ENCODE results near the gene UBE2G1. TPM values are rescaled to one million over a fixed set of nuclear protein-coding genes. Genes with fewer than 3 reads are reported as not detected.

UBE2G1 gene
- polyA plus RNA-seq, 1 donor (not counting 4 experiments of a cell fraction or from before 2014, with no cell fraction given): 86.2 TPM

- H3K36me3 ChIP-seq (ENCODE audit: control insufficient read depth in 2 of 2, extremely low read depth in 1 of 2, insufficient read depth in 2 of 2, low read length in 2 of 2): peaks cover 8 to 11% of the 10 kb centered on the region in 2 experiments
- no peaks in the 10 kb centered on the region for H3K27me3 ChIP-seq (ENCODE audit: control insufficient read depth, extremely low read depth, insufficient read depth, low read length)
- peaks cover 4% of the 10 kb centered on the region for H3K79me2 ChIP-seq (ENCODE audit: control insufficient read depth, insufficient read depth, low read length)
- FAIRE-seq: no peak
- peaks cover 26% of the 10 kb centered on the region for H3K4me1 ChIP-seq (ENCODE audit: control insufficient read depth, extremely low read depth, insufficient read depth, low read length)
- no peak for DNase-seq (ENCODE audit: low read depth, low spot score)
- H3K9ac ChIP-seq (ENCODE audit: control insufficient read depth, extremely low read depth, insufficient read depth, low read length): no peak overlapping the region
- no peak overlapping the region for H3K27ac ChIP-seq (ENCODE audit: control insufficient read depth, insufficient read depth, low read length)
- H4K20me1 ChIP-seq (ENCODE audit: control insufficient read depth, extremely low read depth, insufficient read depth, low read length): no peaks in the 10 kb centered on the region
- dilution Hi-C loops (cut with MboI; ENCODE audit: extremely low pct_ligation_motif_present, low sequenced_read_pairs): no loop called here
- TF ChIP-seq EZH2 (IDR thresholded peaks at IDR 0.05; ENCODE audit: low read length) (no peak), CTCF (optimal IDR thresholded peaks at IDR 0.05 in 1 of 3, IDR thresholded peaks at IDR 0.05 in 1 of 3, conservative IDR thresholded peaks at IDR 0.05 in 1 of 3; ENCODE audit: extremely low read depth in 1 of 3, insufficient read depth in 2 of 3, low read length in 3 of 3) (no peak)
- no peak overlapping the region for H3K4me3 ChIP-seq (ENCODE audit: control insufficient read depth in 2 of 3, extremely low read depth in 1 of 3, insufficient read depth in 2 of 3, low read depth in 1 of 3, low read length in 3 of 3)
- H3K9me3 ChIP-seq (ENCODE audit: control insufficient read depth, low read depth, low read length): no peaks in the 10 kb centered on the region
- H3K9me1 ChIP-seq (ENCODE audit: control insufficient read depth, extremely low read depth, insufficient read depth, low read length): no peaks in the 10 kb centered on the region
- H3K4me2 ChIP-seq (ENCODE audit: control insufficient read depth, extremely low read depth, insufficient read depth, low read depth, low read length): no peak overlapping the region
- no peak overlapping the region for H2AFZ ChIP-seq (ENCODE audit: control insufficient read depth, low read length)
These were observed 130.0 kb downstream of the UBE2G1 start for GRCh38 chr17:4236456-4236855.

GRCh38 chr17:4235372-4236279, 130.8 kb downstream of the UBE2G1 start:
- TF ChIP-seq EZH2 (IDR thresholded peaks at IDR 0.05; ENCODE audit: low read length): no peak
- no peaks in the 10 kb centered on the region for H3K27me3 ChIP-seq (ENCODE audit: control insufficient read depth, extremely low read depth, insufficient read depth, low read length)
- H2AFZ ChIP-seq (ENCODE audit: control insufficient read depth, low read length): no peak overlapping the region
- H3K9me1 ChIP-seq (ENCODE audit: control insufficient read depth, extremely low read depth, insufficient read depth, low read length): no peaks in the 10 kb centered on the region
- peaks cover 27% of the 10 kb centered on the region for H3K4me1 ChIP-seq (ENCODE audit: control insufficient read depth, extremely low read depth, insufficient read depth, low read length)
- no peak for DNase-seq (ENCODE audit: low read depth, low spot score)
- no peak overlapping the region for H3K27ac ChIP-seq (ENCODE audit: control insufficient read depth, insufficient read depth, low read length)
- peaks cover 4% of the 10 kb centered on the region for H3K79me2 ChIP-seq (ENCODE audit: control insufficient read depth, insufficient read depth, low read length)
- no peak for FAIRE-seq
- no peaks in the 10 kb centered on the region for H4K20me1 ChIP-seq (ENCODE audit: control insufficient read depth, extremely low read depth, insufficient read depth, low read length)
- dilution Hi-C loops (cut with MboI; ENCODE audit: extremely low pct_ligation_motif_present, low sequenced_read_pairs): no loop called here
- H3K9ac ChIP-seq (ENCODE audit: control insufficient read depth, extremely low read depth, insufficient read depth, low read length): no peak overlapping the region
- H3K36me3 ChIP-seq (ENCODE audit: control insufficient read depth in 2 of 2, extremely low read depth in 1 of 2, insufficient read depth in 2 of 2, low read length in 2 of 2): peaks cover 7 to 8% of the 10 kb centered on the region in 2 experiments
- H3K4me2 ChIP-seq (ENCODE audit: control insufficient read depth, extremely low read depth, insufficient read depth, low read depth, low read length): no peak overlapping the region
- no peaks in the 10 kb centered on the region for H3K9me3 ChIP-seq (ENCODE audit: control insufficient read depth, low read depth, low read length)
- H3K4me3 ChIP-seq (ENCODE audit: control insufficient read depth in 2 of 3, extremely low read depth in 1 of 3, insufficient read depth in 2 of 3, low read depth in 1 of 3, low read length in 3 of 3): no peak overlapping the region
